Measurements from ENCODE around the gene FAM32A.
"Not testable (repeated sequence)": the region's sequence is repeated elsewhere in the genome, so short reads cannot be mapped to it uniquely, and the experiment has no call there.

FAM32A gene

GRCh38 chr19:16166417-16166816 is 18.8 kb upstream of the FAM32A start:
- DNase-seq: no peak

GRCh38 chr19:16167055-16167454 is 18.2 kb upstream of the FAM32A start:
- no peak for DNase-seq

GRCh38 chr19:16168465-16169081 is 16.6 kb upstream of the FAM32A start:
- DNase-seq: peak; percentile 49

GRCh38 chr19:16170134-16170533 is 15.1 kb upstream of the FAM32A start:
- DNase-seq: no peak

GRCh38 chr19:16175954-16176353 is 9.3 kb upstream of the FAM32A start:
- no peak for DNase-seq

GRCh38 chr19:16178866-16179265 is 6.3 kb upstream of the FAM32A start:
- DNase-seq: not testable (repeated sequence)

- DNase-seq: peak; percentile 85
Measured at GRCh38 chr19:16180611-16181010, 4.6 kb upstream of the FAM32A start.

- DNase-seq: no peak
Measured at GRCh38 chr19:16184665-16185122, 516 bp upstream of the FAM32A start.

- peak; percentile 9 for DNase-seq
Measured at GRCh38 chr19:16185768-16186123, 536 bp downstream of the FAM32A start.

GRCh38 chr19:16188521-16188920 is 3.3 kb downstream of the FAM32A start:
- no peak for DNase-seq

- DNase-seq: no peak
Measured at GRCh38 chr19:16190198-16190597, 5.0 kb downstream of the FAM32A start.

GRCh38 chr19:16190736-16191135 is 5.5 kb downstream of the FAM32A start:
- no peak for DNase-seq

GRCh38 chr19:16191216-16191908 is 6.2 kb downstream of the FAM32A start:
- DNase-seq: no peak

- DNase-seq: no peak
Measured at GRCh38 chr19:16193466-16193865, 8.3 kb downstream of the FAM32A start.

- DNase-seq: no peak
Measured at GRCh38 chr19:16197188-16197621, 12.0 kb downstream of the FAM32A start.

- peak; percentile 95 for DNase-seq
Measured at GRCh38 chr19:16197622-16198369, 12.6 kb downstream of the FAM32A start, which contains the start of gene AP1M1. AP1M1 (plus strand) TSS chr19:16197911; CDS start chr19:16198027, 116 bp downstream.

GRCh38 chr19:16198370-16198651 is 13.1 kb downstream of the FAM32A start:
- no peak for DNase-seq

GRCh38 chr19:16199275-16199932 is 14.2 kb downstream of the FAM32A start:
- no peak for DNase-seq

- no peak for DNase-seq
Measured at GRCh38 chr19:16200038-16201010, 15.1 kb downstream of the FAM32A start.

GRCh38 chr19:16201011-16201391 is 15.8 kb downstream of the FAM32A start:
- DNase-seq: no peak

- DNase-seq: no peak
Measured at GRCh38 chr19:16202320-16203255, 17.4 kb downstream of the FAM32A start.

Data from NCI-H226 (cell line).